ES-I3 (cell line): ENCODE data around the gene SYCE3.

ENCODE experiments used
- H3K36me3 ChIP-seq: 2 replicates; pipeline ENCODE4 v1.6.1; 2013; ENCODE audit warnings: mild to moderate bottlenecking, low read length, control low read depth, moderate library complexity; ENCODE audit not compliant: insufficient read depth
- H3K4me1 ChIP-seq: 2 replicates; pipeline ENCODE4 v1.6.1; 2013; ENCODE audit warnings: mild to moderate bottlenecking, control low read depth, low read length; ENCODE audit not compliant: insufficient read depth
- H3K9ac ChIP-seq: 2 replicates; pipeline ENCODE4 v1.6.1; 2013; ENCODE audit warnings: low read depth, mild to moderate bottlenecking, low read length, moderate library complexity
- H3K9me3 ChIP-seq: 2 replicates; pipeline ENCODE4 v1.6.1; 2013; ENCODE audit warnings: mild to moderate bottlenecking, low read length, moderate library complexity; ENCODE audit not compliant: control insufficient read depth, insufficient read depth

SYCE3 gene

GRCh38 chr22:50604256-50605001, 41.7 kb upstream of the SYCE3 start:
- H3K9me3 ChIP-seq = no peaks in the 10 kb centered on the region
- no peaks in the 10 kb centered on the region for H3K36me3 ChIP-seq
- H3K9ac ChIP-seq = peak overlapping the region; percentile 20; the same call in 1 of the 2 replicates

GRCh38 chr22:50603511-50604255, 41.0 kb upstream of the SYCE3 start:
- Histone ChIP-seq H3K36me3 (no peaks in the 10 kb centered on the region), H3K4me1 (no peaks in the 10 kb centered on the region; the same call in 1 of the 2 replicates), H3K9ac (peak overlapping the region; percentile 20; the same call in 1 of the 2 replicates), H3K9me3 (no peaks in the 10 kb centered on the region)

More at GRCh38 chr22:50604256-50605001, 41.7 kb upstream of the SYCE3 start:
- no peaks in the 10 kb centered on the region; the same call in 1 of the 2 replicates for H3K4me1 ChIP-seq

- Histone ChIP-seq H3K9ac (no peak overlapping the region), H3K36me3 (no peaks in the 10 kb centered on the region), H3K9me3 (no peaks in the 10 kb centered on the region), H3K4me1 (no peaks in the 10 kb centered on the region; the same call in 1 of the 2 replicates)
Observed at GRCh38 chr22:50602338-50602700, 39.6 kb upstream of the SYCE3 start.

GRCh38 chr22:50601669-50602337, 39.1 kb upstream of the SYCE3 start:
- Histone ChIP-seq H3K4me1 (no peaks in the 10 kb centered on the region; the same call in 1 of the 2 replicates), H3K36me3 (no peaks in the 10 kb centered on the region), H3K9ac (no peak overlapping the region), H3K9me3 (no peaks in the 10 kb centered on the region)

GRCh38 chr22:50600967-50601668, 38.4 kb upstream of the SYCE3 start:
- no peaks in the 10 kb centered on the region; the same call in 1 of the 2 replicates for H3K4me1 ChIP-seq
- H3K36me3 ChIP-seq = no peaks in the 10 kb centered on the region
- no peak overlapping the region for H3K9ac ChIP-seq
- H3K9me3 ChIP-seq = no peaks in the 10 kb centered on the region

GRCh38 chr22:50600538-50600937, 37.8 kb upstream of the SYCE3 start, which contains the start of gene MAPK8IP2:
MAPK8IP2 (plus strand) TSS chr22:50600793; CDS start chr22:50600819, 26 bp downstream.
- Histone ChIP-seq H3K36me3 (no peaks in the 10 kb centered on the region), H3K9ac (no peak within 1 kb of the TSS), H3K4me1 (no peaks in the 10 kb centered on the region; the same call in 1 of the 2 replicates), H3K9me3 (no peaks in the 10 kb centered on the region)

GRCh38 chr22:50599816-50600455, 37.2 kb upstream of the SYCE3 start:
- Histone ChIP-seq H3K9ac (no peak overlapping the region), H3K36me3 (no peaks in the 10 kb centered on the region), H3K9me3 (no peaks in the 10 kb centered on the region), H3K4me1 (no peaks in the 10 kb centered on the region; the same call in 1 of the 2 replicates)

GRCh38 chr22:50597097-50597496, 34.4 kb upstream of the SYCE3 start:
- no peaks in the 10 kb centered on the region for H3K36me3 ChIP-seq
- no peak overlapping the region for H3K9ac ChIP-seq
- H3K4me1 ChIP-seq = no peaks in the 10 kb centered on the region; the same call in 1 of the 2 replicates
- H3K9me3 ChIP-seq = no peaks in the 10 kb centered on the region

- Histone ChIP-seq H3K9ac (no peak overlapping the region), H3K36me3 (no peaks in the 10 kb centered on the region), H3K4me1 (no peaks in the 10 kb centered on the region), H3K9me3 (no peaks in the 10 kb centered on the region)
Observed at GRCh38 chr22:50595189-50595588, 32.5 kb upstream of the SYCE3 start.

- H3K36me3 ChIP-seq = no peaks in the 10 kb centered on the region
- H3K9ac ChIP-seq = no peak overlapping the region
- no peaks in the 10 kb centered on the region for H3K9me3 ChIP-seq
- H3K4me1 ChIP-seq = peaks cover 11% of the 10 kb centered on the region
Observed at GRCh38 chr22:50587407-50587806, 24.7 kb upstream of the SYCE3 start.

GRCh38 chr22:50586416-50586815, 23.7 kb upstream of the SYCE3 start:
- Histone ChIP-seq H3K4me1 (peaks cover 11% of the 10 kb centered on the region), H3K9me3 (no peaks in the 10 kb centered on the region), H3K36me3 (no peaks in the 10 kb centered on the region), H3K9ac (no peak overlapping the region)

GRCh38 chr22:50585781-50586180, 23.1 kb upstream of the SYCE3 start:
- H3K36me3 ChIP-seq = no peaks in the 10 kb centered on the region
- no peaks in the 10 kb centered on the region for H3K9me3 ChIP-seq
- peaks cover 11% of the 10 kb centered on the region for H3K4me1 ChIP-seq

GRCh38 chr22:50585238-50585637, 22.5 kb upstream of the SYCE3 start:
- Histone ChIP-seq H3K4me1 (peaks cover 11% of the 10 kb centered on the region), H3K9ac (no peak overlapping the region), H3K9me3 (no peaks in the 10 kb centered on the region), H3K36me3 (no peaks in the 10 kb centered on the region)

More at GRCh38 chr22:50585781-50586180, 23.1 kb upstream of the SYCE3 start:
- H3K9ac ChIP-seq = no peak overlapping the region
